Erythroblast (primary cell): ENCODE measurements around the gene MUC16.

Source experiments
- GATA1 ChIP-seq: IDR thresholded peaks from 2 replicates; pipeline ENCODE4 v1.6.1; 2011; ENCODE audit warnings: low read depth, mild to moderate bottlenecking, control low read depth, low read length, moderate library complexity
- POLR2A ChIP-seq: IDR thresholded peaks from 2 replicates; pipeline ENCODE4 v1.6.1; 2011; ENCODE audit warnings: mild to moderate bottlenecking, low read length

DNA sequence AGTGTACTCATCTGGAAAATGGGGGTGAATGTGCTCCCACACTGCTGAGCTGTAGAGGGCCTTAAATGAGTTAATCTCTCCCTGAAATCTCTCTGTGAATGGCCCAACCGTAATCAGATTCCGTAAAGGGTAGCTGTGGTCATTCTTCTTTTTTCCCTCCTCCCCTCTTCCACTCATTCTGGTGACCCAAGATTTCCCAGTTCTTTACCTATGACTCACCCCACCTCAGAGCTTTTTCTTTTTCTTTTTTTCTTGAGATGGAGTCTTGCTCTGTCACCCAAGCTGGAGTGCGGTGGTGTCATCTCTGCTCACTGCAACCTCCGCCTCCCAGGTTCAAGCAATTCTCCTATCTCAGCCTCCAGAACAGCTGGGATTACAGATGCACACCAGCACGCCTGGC, 33.3 kb upstream of the MUC16 start:
- TF ChIP-seq POLR2A: no peak
- no peak for TF ChIP-seq GATA1
